OCI-LY3 (cell line): ENCODE data around the gene SLC2A6.

Experiments
- H2AFZ ChIP-seq: fragments of 200-600, 300-600 bp; shearing (Covaris generic); 2 replicates; pipeline ENCODE4 v1.6.0; 2014; ENCODE audit warnings: antibody characterized with exemption, low read depth, low read length
- H3K27ac ChIP-seq: fragments of 200-600, 300-600 bp; sonication (generic); 2 replicates; pipeline ENCODE4 v1.5.1; 2014; ENCODE audit warnings: mild to moderate bottlenecking, low read length, moderate library complexity, mixed read lengths
- H3K27me3 ChIP-seq: fragments of 200-600, 300-600 bp; sonication (generic); 2 replicates; pipeline ENCODE4 v1.6.1; 2014; ENCODE audit warnings: low read depth, low read length, mixed read lengths
- H3K36me3 ChIP-seq: fragments of 200-600, 300-600 bp; sonication (generic); replicated peaks from 2 replicates; pipeline ENCODE3; 2014; ENCODE audit warnings: low read depth, low read length, mixed read lengths
- H3K4me1 ChIP-seq: fragments of 300-600, 200-600 bp; sonication (generic); 2 replicates; pipeline ENCODE4 v1.6.1; 2014; ENCODE audit warnings: low read length, mixed read lengths
- H3K4me2 ChIP-seq: fragments of 200-600, 300-600 bp; sonication (generic); 2 replicates; pipeline ENCODE4 v1.6.1; 2014; ENCODE audit warnings: low read length, mixed read lengths
- H3K4me3 ChIP-seq: fragments of 300-600, 200-600 bp; sonication (generic); 2 replicates; pipeline ENCODE4 v1.5.1; 2014; ENCODE audit warnings: antibody characterized with exemption, mild to moderate bottlenecking, low read length, moderate library complexity
- H3K79me2 ChIP-seq: fragments of 300-600, 200-600 bp; shearing (Covaris generic); 2 replicates; pipeline ENCODE4 v1.6.1; 2014; ENCODE audit warnings: mild to moderate bottlenecking, low read length, mixed read lengths
- H3K9ac ChIP-seq: fragments of 300-600, 200-600 bp; shearing (Covaris generic); 2 replicates; pipeline ENCODE4 v1.6.0; 2014; ENCODE audit warnings: mild to moderate bottlenecking, low read length, moderate library complexity
- H3K9me3 ChIP-seq: fragments of 200-600, 300-600 bp; shearing (Covaris generic); 2 replicates; pipeline ENCODE4 v1.6.1; 2014; ENCODE audit warnings: low read length, mixed read lengths; ENCODE audit not compliant: insufficient read depth
- H4K20me1 ChIP-seq: fragments of 200-600, 300-600 bp; sonication (generic); 2 replicates; pipeline ENCODE4 v1.6.1; 2016; ENCODE audit warnings: low read length, mixed read lengths; ENCODE audit not compliant: insufficient read depth
- CTCF ChIP-seq: fragments of 200-600, 300-600 bp; sonication (generic); IDR thresholded peaks from 2 replicates; pipeline ENCODE4 v1.5.1; 2014; ENCODE audit warnings: antibody characterized with exemption, low read length, low read depth
- EZH2phosphoT487 ChIP-seq: fragments of 200-600 bp; shearing (Covaris generic); IDR thresholded peaks from 2 replicates; pipeline ENCODE4 v1.6.1; 2018; ENCODE audit warnings: antibody characterized with exemption, mixed run types, low read depth

The SLC2A6 gene

DNA sequence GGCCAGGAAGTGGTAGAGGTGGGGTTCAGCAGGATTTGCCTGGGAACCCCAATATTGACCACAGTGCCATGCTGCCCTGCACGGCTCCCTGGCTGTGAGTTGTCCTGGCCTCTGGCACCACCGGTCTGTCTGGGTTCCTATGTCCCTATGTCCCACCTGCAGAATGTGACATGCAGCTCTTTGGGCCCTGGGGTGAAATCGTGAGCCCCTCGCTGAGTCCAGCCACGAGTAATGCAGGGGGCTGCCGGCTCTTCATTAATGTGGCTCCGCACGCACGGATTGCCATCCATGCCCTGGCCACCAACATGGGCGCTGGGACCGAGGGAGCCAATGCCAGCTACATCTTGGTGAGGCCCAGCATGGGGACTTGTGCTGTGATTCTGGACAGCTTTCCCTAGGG lies 21.2 kb downstream of the SLC2A6 start:
- H3K4me2 ChIP-seq = no peak overlapping the region
- no peaks in the 10 kb centered on the region for H3K9me3 ChIP-seq
- H3K4me1 ChIP-seq = peaks cover 12% of the 10 kb centered on the region
- H3K4me3 ChIP-seq = no peak overlapping the region
- H3K79me2 ChIP-seq = no peaks in the 10 kb centered on the region
- H3K27ac ChIP-seq = no peak overlapping the region
- H3K36me3 ChIP-seq = no peaks in the 10 kb centered on the region
- no peak overlapping the region for H2AFZ ChIP-seq
- TF ChIP-seq EZH2phosphoT487 (no peak), CTCF (no peak)
- H3K9ac ChIP-seq = no peak overlapping the region
- H3K27me3 ChIP-seq = peaks cover 19% of the 10 kb centered on the region
- H4K20me1 ChIP-seq = no peaks in the 10 kb centered on the region

- Histone ChIP-seq H3K36me3 (no peaks in the 10 kb centered on the region), H3K79me2 (no peaks in the 10 kb centered on the region), H3K27me3 (peaks cover 19% of the 10 kb centered on the region), H4K20me1 (no peaks in the 10 kb centered on the region), H3K27ac (no peak overlapping the region), H3K4me1 (peaks cover 12% of the 10 kb centered on the region), H3K4me3 (no peak overlapping the region), H3K9me3 (no peaks in the 10 kb centered on the region), H3K4me2 (no peak overlapping the region), H2AFZ (no peak overlapping the region), H3K9ac (no peak overlapping the region)
- TF ChIP-seq CTCF (no peak), EZH2phosphoT487 (no peak)
Measured at GRCh38 chr9:133457233-133457632, 21.7 kb downstream of the SLC2A6 start.

GRCh38 chr9:133456409-133456808 lies 22.5 kb downstream of the SLC2A6 start:
- H3K79me2 ChIP-seq = no peaks in the 10 kb centered on the region
- H4K20me1 ChIP-seq = no peaks in the 10 kb centered on the region
- H3K9ac ChIP-seq = no peak overlapping the region
- peaks cover 12% of the 10 kb centered on the region for H3K4me1 ChIP-seq
- no peak overlapping the region for H3K4me3 ChIP-seq
- no peak overlapping the region for H3K4me2 ChIP-seq
- H2AFZ ChIP-seq = no peak overlapping the region
- no peaks in the 10 kb centered on the region for H3K36me3 ChIP-seq
- peak; percentile 32 for TF ChIP-seq CTCF
- TF ChIP-seq EZH2phosphoT487 = no peak
- H3K9me3 ChIP-seq = no peaks in the 10 kb centered on the region
- peaks cover 22% of the 10 kb centered on the region for H3K27me3 ChIP-seq
- no peak overlapping the region for H3K27ac ChIP-seq

- Histone ChIP-seq H3K4me2 (no peak overlapping the region), H3K4me3 (no peak overlapping the region), H3K79me2 (no peaks in the 10 kb centered on the region), H2AFZ (no peak overlapping the region), H3K27ac (no peak overlapping the region), H3K27me3 (peaks cover 19% of the 10 kb centered on the region), H3K9me3 (no peaks in the 10 kb centered on the region), H4K20me1 (no peaks in the 10 kb centered on the region), H3K4me1 (peaks cover 11% of the 10 kb centered on the region), H3K36me3 (no peaks in the 10 kb centered on the region), H3K9ac (no peak overlapping the region)
- TF ChIP-seq EZH2phosphoT487 (no peak), CTCF (no peak)
Measured at GRCh38 chr9:133455936-133456335, 23.0 kb downstream of the SLC2A6 start.
